H9 (cell line): ENCODE measurements around the gene PLCH2. TPM values are rescaled to one million over a fixed set of nuclear protein-coding genes. Genes with fewer than 3 reads are reported as not detected.

Source experiments
- DNase-seq: peaks from one replicate; pipeline ENCODE4 v3.0.0-alpha.2; 2017
- H2AFZ ChIP-seq: one replicate; pipeline ENCODE4 v1.6.1; 2013; ENCODE audit warnings: mild to moderate bottlenecking, low read length, control low read depth, moderate library complexity
- H2AK5ac ChIP-seq: 2 replicates; pipeline ENCODE4 v1.6.1; 2013; ENCODE audit warnings: low read length, control low read depth, mixed read lengths; ENCODE audit not compliant: insufficient read length
- H2BK120ac ChIP-seq: one replicate; pipeline ENCODE4 v1.6.1; 2013; ENCODE audit warnings: low read depth, mild to moderate bottlenecking, low read length, control low read depth, inconsistent platforms; ENCODE audit not compliant: poor library complexity, severe bottlenecking
- H2BK12ac ChIP-seq: 2 replicates; pipeline ENCODE4 v1.6.1; 2013; ENCODE audit warnings: low read length, control low read depth, mixed read lengths, low read depth; ENCODE audit not compliant: insufficient read length
- H2BK15ac ChIP-seq: 2 replicates; pipeline ENCODE4 v1.6.1; 2013; ENCODE audit warnings: low read depth, low read length, control low read depth
- H2BK20ac ChIP-seq: one replicate; pipeline ENCODE4 v1.6.1; 2013; ENCODE audit warnings: low read depth, mild to moderate bottlenecking, low read length, control low read depth, inconsistent platforms; ENCODE audit not compliant: poor library complexity, severe bottlenecking
- H2BK5ac ChIP-seq: 2 replicates; pipeline ENCODE4 v1.6.1; 2013; ENCODE audit warnings: low read length, control low read depth, mixed read lengths; ENCODE audit not compliant: insufficient read length
- H3K14ac ChIP-seq: 2 replicates; pipeline ENCODE4 v1.6.1; 2013; ENCODE audit warnings: low read length, control low read depth; ENCODE audit not compliant: insufficient read depth
- H3K18ac ChIP-seq: 2 replicates; pipeline ENCODE4 v1.6.1; 2013; ENCODE audit warnings: low read depth, mild to moderate bottlenecking, mixed read lengths, low read length, control low read depth; ENCODE audit not compliant: insufficient read length
- H3K23ac ChIP-seq: 2 replicates; pipeline ENCODE4 v1.6.1; 2013; ENCODE audit warnings: low read length, control low read depth, mixed read lengths, low read depth; ENCODE audit not compliant: insufficient read length
- H3K23me2 ChIP-seq: 2 replicates; pipeline ENCODE4 v1.6.1; 2013; ENCODE audit warnings: low read depth, mild to moderate bottlenecking, mixed read lengths, low read length, control low read depth; ENCODE audit not compliant: insufficient read length, poor library complexity, severe bottlenecking
- H3K27ac ChIP-seq: 2 replicates; pipeline ENCODE4 v1.5.1; 2013; ENCODE audit warnings: low read length, control low read depth, mixed read lengths, low read depth; ENCODE audit not compliant: insufficient read length
- H3K27me3 ChIP-seq: 2 replicates; pipeline ENCODE4 v1.6.1; 2013; ENCODE audit warnings: low read length, control low read depth, inconsistent platforms; ENCODE audit not compliant: insufficient read depth
- H3K4ac ChIP-seq: 2 replicates; pipeline ENCODE4 v1.6.1; 2013; ENCODE audit warnings: low read depth, mild to moderate bottlenecking, control low read depth, inconsistent platforms, low read length, moderate library complexity
- H3K4me1 ChIP-seq: 2 replicates; pipeline ENCODE4 v1.6.1; 2013; ENCODE audit warnings: low read length, control low read depth, inconsistent platforms; ENCODE audit not compliant: insufficient read depth
- H3K4me2 ChIP-seq: 2 replicates; pipeline ENCODE4 v1.6.1; 2013; ENCODE audit warnings: low read length, control low read depth, mixed read lengths; ENCODE audit not compliant: insufficient read length, insufficient read depth
- H3K56ac ChIP-seq: 2 replicates; pipeline ENCODE4 v1.6.1; 2013; ENCODE audit warnings: low read depth, mild to moderate bottlenecking, mixed read lengths, low read length, control low read depth; ENCODE audit not compliant: insufficient read length
- H3K79me1 ChIP-seq: 2 replicates; pipeline ENCODE4 v1.6.1; 2013; ENCODE audit warnings: low read depth, mild to moderate bottlenecking, moderate library complexity, low read length, control low read depth, inconsistent platforms; ENCODE audit not compliant: insufficient read depth, poor library complexity, severe bottlenecking
- H3K79me2 ChIP-seq: 2 replicates; pipeline ENCODE4 v1.6.1; 2013; ENCODE audit warnings: low read length, control low read depth, inconsistent platforms; ENCODE audit not compliant: insufficient read depth
- H3K9ac ChIP-seq: 2 replicates; pipeline ENCODE4 v1.6.1; 2013; ENCODE audit warnings: low read length, control low read depth, mixed read lengths; ENCODE audit not compliant: insufficient read length; ENCODE audit errors: extremely low read depth
- H3K9me3 ChIP-seq: one replicate; pipeline ENCODE4 v1.6.1; 2013; ENCODE audit warnings: low read depth, low read length, inconsistent platforms; ENCODE audit not compliant: control insufficient read depth
- H3T11ph ChIP-seq: one replicate; pipeline ENCODE4 v1.6.1; 2013; ENCODE audit warnings: mild to moderate bottlenecking, low read length, control low read depth, inconsistent platforms
- H4K20me1 ChIP-seq: one replicate; pipeline ENCODE4 v1.6.1; 2013; ENCODE audit not compliant: control insufficient read depth, insufficient read length, insufficient read depth
- H4K5ac ChIP-seq: 2 replicates; pipeline ENCODE4 v1.6.1; 2013; ENCODE audit warnings: low read depth, mild to moderate bottlenecking, mixed read lengths, low read length, control low read depth; ENCODE audit not compliant: insufficient read length
- H4K8ac ChIP-seq: replicated peaks from 2 replicates; pipeline ENCODE4 v1.6.1; 2013; ENCODE audit warnings: low read length, control low read depth, mixed read lengths, low read depth; ENCODE audit not compliant: insufficient read length
- H4K91ac ChIP-seq: 2 replicates; pipeline ENCODE4 v1.6.1; 2013; ENCODE audit warnings: low read depth, mild to moderate bottlenecking, moderate library complexity, mixed read lengths, low read length, control low read depth; ENCODE audit not compliant: insufficient read length
- H3K27ac Mint-ChIP-seq, 3 experiments: 2 replicates in 2 of 3; 3 replicates in 1 of 3; pipeline ENCODE4 v1.8.0; 2020 to 2021; ENCODE audit warnings: mixed read lengths in 3 of 3, mild to moderate bottlenecking in 1 of 3, moderate library complexity in 1 of 3
- H3K27me3 Mint-ChIP-seq: 2 replicates; pipeline ENCODE4 v1.8.0; 2021; ENCODE audit warnings: low read depth, mild to moderate bottlenecking, moderate library complexity, mixed read lengths
- H3K36me3 Mint-ChIP-seq, 3 experiments: 2 replicates in 2 of 3; 3 replicates in 1 of 3; pipeline ENCODE4 v1.8.0; 2020 to 2021; ENCODE audit warnings: low read depth in 3 of 3, mixed read lengths in 3 of 3; ENCODE audit not compliant: insufficient read depth in 1 of 3
- H3K4me1 Mint-ChIP-seq, 2 experiments: 2 replicates each; pipeline ENCODE4 v1.8.0; 2020; ENCODE audit warnings: mixed read lengths in 2 of 2
- H3K4me3 Mint-ChIP-seq, 2 experiments: 2 replicates in 1 of 2; 3 replicates in 1 of 2; pipeline ENCODE4 v1.8.0; 2020 to 2021; ENCODE audit warnings: mild to moderate bottlenecking in 2 of 2, mixed read lengths in 2 of 2, moderate library complexity in 1 of 2
- H3K9me3 Mint-ChIP-seq, 2 experiments: 2 replicates in 1 of 2; 3 replicates in 1 of 2; pipeline ENCODE4 v1.8.0; 2020; ENCODE audit warnings: mild to moderate bottlenecking in 2 of 2, mixed read lengths in 2 of 2, moderate library complexity in 1 of 2
- CTCF ChIP-seq: fragments of 200-600 bp; sonication (generic); conservative IDR thresholded peaks from 3 replicates; pipeline ENCODE4 v1.8.0; 2021; ENCODE audit warnings: antibody characterized with exemption, mild to moderate bottlenecking
- WGBS: extraction: QIAGEN DNeasy Blood & Tissue Kit; methylation state at CpG from one replicate; pipeline ENCODE4 v1.1.7; 2013; ENCODE audit warnings: missing lambda C conversion rate, low lambda C conversion rate, mixed read lengths; ENCODE audit not compliant: insufficient read length; ENCODE audit errors: extremely low coverage; 5-methylcytosine and 5-hydroxymethylcytosine counted together
- total RNA-seq: library from RNA; stranded (reverse); gene quantifications from 2 replicates; pipeline ENCODE4 v1.2.1, GENCODE V29; 2021

PLCH2 gene
- total RNA-seq, 1 experiment from 2014 or later: 0.09 TPM

- no peak for TF ChIP-seq CTCF
- Histone ChIP-seq H4K20me1 (no peaks in the 10 kb centered on the region), H3K9ac (no peak overlapping the region), H3K23ac (no peak overlapping the region), H2BK120ac (no peak overlapping the region), H3K79me2 (no peaks in the 10 kb centered on the region), H3T11ph (no peak overlapping the region), H2BK15ac (no peak overlapping the region), H3K4me1 (no peaks in the 10 kb centered on the region), H4K5ac (no peak overlapping the region), H2AK5ac (no peak overlapping the region), H2BK20ac (no peak overlapping the region), H4K91ac (no peak overlapping the region), H3K4me2 (no peak overlapping the region), H3K14ac (no peak overlapping the region), H3K56ac (no peak overlapping the region), H3K23me2 (peaks cover 3% of the 10 kb centered on the region), H3K9me3 (no peaks in the 10 kb centered on the region), H3K79me1 (no peaks in the 10 kb centered on the region), H2BK12ac (no peak overlapping the region), H2AFZ (no peak overlapping the region), H3K4ac (no peak overlapping the region), H3K27me3 (no peaks in the 10 kb centered on the region), H4K8ac (no peak overlapping the region), H3K27ac (no peak overlapping the region), H3K18ac (no peak overlapping the region), H2BK5ac (no peak overlapping the region)
- H3K9me3 Mint-ChIP-seq: no peaks in the 10 kb centered on the region
- no peak overlapping the region for H3K4me3 Mint-ChIP-seq
- no peaks in the 10 kb centered on the region for H3K36me3 Mint-ChIP-seq
- H3K27me3 Mint-ChIP-seq: no peaks in the 10 kb centered on the region
- DNase-seq: no peak
- WGBS: no CpG with 5 or more reads among the region's 21 CpGs
- H3K27ac Mint-ChIP-seq: no peak overlapping the region
- peaks cover 0 to 4% of the 10 kb centered on the region in 2 experiments; a peak in 2 of 4 replicates for H3K4me1 Mint-ChIP-seq
These were observed 20.3 kb upstream of the PLCH2 start for GRCh38 chr1:2455757-2456156.
